WTC11 (cell line): Measurements from ENCODE around the gene TEKTIP1.

ENCODE experiments used
- AFF4 ChIP-seq: sonication (generic); formaldehyde crosslinking; IDR thresholded peaks from 2 replicates; pipeline ENCODE4 v1.8.1; 2023; ENCODE audit warnings: mild to moderate bottlenecking, missing genetic modification reagents, borderline replicate concordance
- ATF1 ChIP-seq: sonication (generic); formaldehyde crosslinking; IDR thresholded peaks from 2 replicates; pipeline ENCODE4 v1.8.1; 2023; ENCODE audit warnings: mild to moderate bottlenecking, moderate library complexity, missing genetic modification reagents
- ELF4 ChIP-seq: sonication (generic); formaldehyde crosslinking; IDR thresholded peaks from 2 replicates; pipeline ENCODE4 v1.8.1; 2022; ENCODE audit warnings: low read depth, mild to moderate bottlenecking, moderate library complexity, missing genetic modification reagents
- ESRRA ChIP-seq: sonication (generic); formaldehyde crosslinking; IDR thresholded peaks from 2 replicates; pipeline ENCODE4 v1.8.1; 2022; ENCODE audit warnings: mild to moderate bottlenecking, missing genetic modification reagents, borderline replicate concordance
- HMGA2 ChIP-seq: fragments of 250-450 bp; sonication (Bioruptor Pico); IDR thresholded peaks from 2 replicates; pipeline ENCODE4 v1.4.0; 2021; ENCODE audit warnings: mild to moderate bottlenecking, moderate library complexity
- IRF2 ChIP-seq: sonication (generic); formaldehyde crosslinking; IDR thresholded peaks from 2 replicates; pipeline ENCODE4 v1.8.0; 2022; ENCODE audit warnings: low read depth, missing genetic modification reagents, borderline replicate concordance
- NFYB ChIP-seq: sonication (generic); formaldehyde crosslinking; conservative IDR thresholded peaks from 2 replicates; pipeline ENCODE4 v1.8.0; 2022; ENCODE audit warnings: low read depth, missing genetic modification reagents
- NR3C1 ChIP-seq: sonication (generic); formaldehyde crosslinking; conservative IDR thresholded peaks from 2 replicates; pipeline ENCODE4 v1.8.1; 2023; ENCODE audit warnings: low read depth, mild to moderate bottlenecking, missing genetic modification reagents
- SP1 ChIP-seq: sonication (generic); formaldehyde crosslinking; conservative IDR thresholded peaks from 2 replicates; pipeline ENCODE4 v1.8.1; 2022; ENCODE audit warnings: missing genetic modification reagents
- ZNF121 ChIP-seq: sonication (generic); formaldehyde crosslinking; IDR thresholded peaks from 2 replicates; pipeline ENCODE4 v1.8.0; 2023; ENCODE audit warnings: missing genetic modification reagents
- ZNF671 ChIP-seq: fragments of 250-450 bp; sonication (Bioruptor Pico); IDR thresholded peaks from 2 replicates; pipeline ENCODE4 v1.8.0; 2021; ENCODE audit warnings: mild to moderate bottlenecking
- TF ChIP-seq, protein P1 (sequence below): fragments of 200-600 bp; IDR thresholded peaks from 2 replicates; pipeline ENCODE4 v1.8.0; 2022; ENCODE audit warnings: antibody characterized with exemption
- TF ChIP-seq, protein P2 (sequence below): sonication (generic); formaldehyde crosslinking; conservative IDR thresholded peaks from 2 replicates; pipeline ENCODE4 v1.8.1; 2022; ENCODE audit warnings: mild to moderate bottlenecking, missing genetic modification reagents

- TF ChIP-seq, protein P1, sequence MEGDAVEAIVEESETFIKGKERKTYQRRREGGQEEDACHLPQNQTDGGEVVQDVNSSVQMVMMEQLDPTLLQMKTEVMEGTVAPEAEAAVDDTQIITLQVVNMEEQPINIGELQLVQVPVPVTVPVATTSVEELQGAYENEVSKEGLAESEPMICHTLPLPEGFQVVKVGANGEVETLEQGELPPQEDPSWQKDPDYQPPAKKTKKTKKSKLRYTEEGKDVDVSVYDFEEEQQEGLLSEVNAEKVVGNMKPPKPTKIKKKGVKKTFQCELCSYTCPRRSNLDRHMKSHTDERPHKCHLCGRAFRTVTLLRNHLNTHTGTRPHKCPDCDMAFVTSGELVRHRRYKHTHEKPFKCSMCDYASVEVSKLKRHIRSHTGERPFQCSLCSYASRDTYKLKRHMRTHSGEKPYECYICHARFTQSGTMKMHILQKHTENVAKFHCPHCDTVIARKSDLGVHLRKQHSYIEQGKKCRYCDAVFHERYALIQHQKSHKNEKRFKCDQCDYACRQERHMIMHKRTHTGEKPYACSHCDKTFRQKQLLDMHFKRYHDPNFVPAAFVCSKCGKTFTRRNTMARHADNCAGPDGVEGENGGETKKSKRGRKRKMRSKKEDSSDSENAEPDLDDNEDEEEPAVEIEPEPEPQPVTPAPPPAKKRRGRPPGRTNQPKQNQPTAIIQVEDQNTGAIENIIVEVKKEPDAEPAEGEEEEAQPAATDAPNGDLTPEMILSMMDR: no peak
- TF ChIP-seq, protein P2, sequence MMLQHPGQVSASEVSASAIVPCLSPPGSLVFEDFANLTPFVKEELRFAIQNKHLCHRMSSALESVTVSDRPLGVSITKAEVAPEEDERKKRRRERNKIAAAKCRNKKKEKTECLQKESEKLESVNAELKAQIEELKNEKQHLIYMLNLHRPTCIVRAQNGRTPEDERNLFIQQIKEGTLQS (CRISPR knock-in tag): no peak
- no peak for TF ChIP-seq ZNF671 (CRISPR knock-in tag)
- no peak for TF ChIP-seq ZNF121 (CRISPR knock-in tag)
- no peak for TF ChIP-seq NR3C1 (CRISPR knock-in tag)
- no peak for TF ChIP-seq ATF1 (CRISPR knock-in tag)
- no peak for TF ChIP-seq SP1
- TF ChIP-seq AFF4: no peak
- TF ChIP-seq ESRRA (CRISPR knock-in tag): no peak
- TF ChIP-seq IRF2 (CRISPR knock-in tag): no peak
- TF ChIP-seq ELF4 (CRISPR knock-in tag): no peak
- TF ChIP-seq NFYB (CRISPR knock-in tag): no peak
- TF ChIP-seq HMGA2 (CRISPR knock-in tag): no peak
These were observed 42.3 kb upstream of the TEKTIP1 start for GRCh38 chr19:3496392-3497273.
